Stimulated activated CD4-positive, alpha-beta T cell treated with anti-CD3 and anti-CD28 coated beads, TNF-alpha, amount 100 ng/mL, for 48 hours (primary cell): ENCODE results near the gene TPI1.
"Not testable (repeated sequence)": the region's sequence is repeated elsewhere in the genome, so short reads cannot be mapped to it uniquely, and the experiment has no call there.

ENCODE experiments used
- DNase-seq, 3 donors: peaks; one replicate each; pipeline ENCODE4 v3.0.0-alpha.2; 2020; ENCODE audit warnings: low read depth in 3 of 3

Gene TPI1

DNA sequence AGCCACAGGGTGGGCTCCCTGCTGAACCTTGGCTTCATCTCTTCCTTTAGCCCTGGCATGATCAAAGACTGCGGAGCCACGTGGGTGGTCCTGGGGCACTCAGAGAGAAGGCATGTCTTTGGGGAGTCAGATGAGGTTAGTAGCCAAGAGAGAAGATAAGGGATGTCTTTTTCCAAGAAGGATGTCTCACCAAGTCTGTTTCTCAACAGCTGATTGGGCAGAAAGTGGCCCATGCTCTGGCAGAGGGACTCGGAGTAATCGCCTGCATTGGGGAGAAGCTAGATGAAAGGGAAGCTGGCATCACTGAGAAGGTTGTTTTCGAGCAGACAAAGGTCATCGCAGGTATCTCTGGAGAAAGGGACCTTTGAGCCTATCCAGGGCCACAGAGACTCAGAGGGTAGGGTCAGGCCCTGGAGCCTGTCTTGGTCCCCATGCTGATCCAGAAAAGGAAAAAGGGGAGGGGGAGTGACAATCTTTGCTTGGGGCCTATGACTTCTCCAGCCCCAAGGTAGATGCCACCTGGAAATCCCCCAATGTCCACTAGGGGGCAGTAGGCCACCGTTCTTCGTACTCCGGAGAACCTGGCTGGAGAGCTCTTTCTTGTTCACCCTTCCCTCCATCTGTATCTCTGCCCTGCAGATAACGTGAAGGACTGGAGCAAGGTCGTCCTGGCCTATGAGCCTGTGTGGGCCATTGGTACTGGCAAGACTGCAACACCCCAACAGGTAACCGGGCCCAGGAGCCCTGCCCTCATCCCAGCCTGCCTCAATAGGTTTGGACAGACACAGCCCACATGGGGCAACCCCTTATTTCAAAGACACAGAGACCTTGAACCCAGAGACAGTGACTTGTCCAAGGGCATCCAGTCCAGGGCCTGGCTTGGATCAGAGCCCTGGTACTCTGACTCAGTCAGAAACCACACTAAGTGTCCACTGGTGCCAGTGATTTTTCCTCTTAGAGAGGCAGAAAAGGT is 2.0 kb downstream of the TPI1 start:
- peak; percentile 71 to 77 (median 77) for DNase-seq

GRCh38 chr12:6870304-6870703 is 3.0 kb downstream of the TPI1 start:
- not testable (repeated sequence) for DNase-seq

DNA sequence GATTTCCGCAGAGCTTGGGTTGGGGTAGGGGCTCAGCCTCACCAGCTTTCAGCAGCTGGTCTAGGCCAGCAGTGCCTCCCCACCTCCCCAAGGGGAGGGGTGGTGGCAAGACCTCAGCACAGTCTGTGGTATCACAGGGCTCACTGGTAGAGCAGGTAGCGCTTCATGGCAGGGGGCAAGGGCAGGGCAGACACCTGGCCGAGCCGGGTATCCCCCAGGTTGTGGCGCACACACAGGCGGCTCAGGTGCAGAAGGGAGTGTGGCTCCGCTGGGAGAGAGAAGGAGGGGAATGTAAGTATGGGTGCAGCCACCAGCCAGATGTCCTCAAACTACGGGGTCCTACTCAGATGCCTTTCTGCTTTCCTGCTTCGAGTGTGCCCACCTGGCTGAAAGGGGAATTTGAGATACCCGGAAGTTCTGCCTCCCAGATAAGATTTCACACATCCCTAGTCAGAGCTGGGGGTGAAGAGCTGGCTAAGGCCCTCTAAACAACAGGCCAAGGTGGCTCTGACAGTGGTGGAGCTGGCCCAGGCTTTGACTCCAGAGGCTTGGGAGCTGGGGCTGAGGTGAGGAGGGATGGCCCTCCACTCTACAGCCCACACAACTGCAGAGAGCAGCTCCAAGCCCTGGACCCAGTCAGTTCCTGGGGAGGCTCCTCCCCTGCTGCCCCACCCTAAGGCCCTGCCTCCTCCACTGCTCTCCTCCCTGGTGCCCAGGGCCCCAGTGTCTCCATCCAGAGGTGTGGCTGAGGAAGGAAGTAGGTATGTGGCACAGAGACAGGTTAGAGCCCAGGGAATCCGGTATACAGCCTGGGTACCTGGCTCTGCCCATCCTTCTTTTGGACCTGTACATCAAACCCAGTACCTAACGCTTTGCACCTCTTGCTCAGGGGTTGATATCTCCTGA is 4.0 kb downstream of the TPI1 start:
- DNase-seq, result peak in 1 of 3 donors; percentile 30

- DNase-seq, result peak; percentile 67 to 81 (median 69)
Measured at GRCh38 chr12:6872073-6873048, 5.0 kb downstream of the TPI1 start.

DNA sequence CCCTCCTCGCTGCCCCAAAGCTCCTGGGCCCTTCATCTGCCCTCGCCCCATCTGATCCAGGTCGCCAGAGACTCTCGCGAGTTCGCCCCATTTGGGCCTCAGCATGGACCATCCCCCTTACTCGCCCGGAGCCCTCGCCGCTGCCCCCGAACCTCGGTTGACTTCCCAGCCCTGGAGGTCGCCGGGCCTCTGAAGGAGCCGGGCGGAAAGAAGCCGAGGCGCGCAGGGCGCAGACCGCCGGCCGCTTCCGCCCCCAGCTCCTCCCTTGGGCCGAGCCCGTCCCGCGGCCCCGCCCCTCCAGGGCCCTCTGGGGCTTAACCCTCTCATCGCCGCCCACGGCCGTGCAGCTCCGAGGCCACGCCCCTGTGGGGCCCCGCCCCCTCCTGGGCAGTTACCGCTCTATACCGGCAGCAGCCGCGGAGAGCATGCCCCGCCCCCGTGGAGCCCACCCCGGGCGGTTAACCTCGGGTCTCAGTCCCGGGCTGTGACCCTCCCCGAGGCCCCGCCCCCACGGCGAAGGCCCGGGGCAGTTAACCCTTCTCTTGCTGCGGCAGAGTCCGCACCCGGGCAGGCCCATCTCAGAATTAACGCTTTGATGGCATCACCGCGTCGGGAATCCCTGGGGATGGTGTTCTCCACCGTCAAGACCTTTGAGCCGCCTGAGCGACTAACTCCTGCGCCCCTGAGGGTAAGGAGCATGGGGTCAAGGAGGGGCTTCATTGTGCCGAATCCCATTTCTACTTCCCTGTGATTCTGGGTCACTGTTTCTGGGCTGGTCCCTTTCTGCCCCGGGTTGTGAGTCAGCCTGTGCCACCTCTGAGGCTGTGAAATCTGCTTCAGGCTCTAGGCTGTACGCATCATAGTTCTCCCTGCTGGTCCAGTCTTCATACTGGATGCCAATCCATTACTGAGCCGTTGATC is 6.0 kb downstream of the TPI1 start, which contains the start of gene SPSB2:
TSS of gene SPSB2 (minus strand) at position 210 of the 921 bp plus-strand sequence. CDS start 402 bp downstream, outside the sequence.
- peak; percentile 97 to 99 (median 98) for DNase-seq

DNA sequence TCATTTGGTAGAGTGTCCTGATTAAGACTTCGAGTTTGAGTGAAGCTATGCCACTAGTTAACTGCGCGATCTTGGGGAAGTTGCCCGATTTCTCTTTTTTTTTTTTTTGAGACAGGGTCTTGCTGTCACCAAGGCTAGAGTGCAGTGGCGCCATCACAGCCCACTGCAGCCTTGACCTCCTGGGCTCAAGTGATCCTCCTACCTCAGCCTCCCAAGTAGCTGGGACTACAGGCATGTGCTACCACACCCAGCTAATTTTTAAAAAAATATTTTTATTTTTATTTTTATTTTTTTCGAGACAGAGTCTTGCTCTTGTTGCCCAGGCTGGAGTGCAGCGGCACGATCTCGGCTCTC is 6.7 kb downstream of the TPI1 start:
- not testable (repeated sequence) for DNase-seq

GRCh38 chr12:6879824-6880223 is 12.5 kb downstream of the TPI1 start:
- not testable (repeated sequence) for DNase-seq

DNA sequence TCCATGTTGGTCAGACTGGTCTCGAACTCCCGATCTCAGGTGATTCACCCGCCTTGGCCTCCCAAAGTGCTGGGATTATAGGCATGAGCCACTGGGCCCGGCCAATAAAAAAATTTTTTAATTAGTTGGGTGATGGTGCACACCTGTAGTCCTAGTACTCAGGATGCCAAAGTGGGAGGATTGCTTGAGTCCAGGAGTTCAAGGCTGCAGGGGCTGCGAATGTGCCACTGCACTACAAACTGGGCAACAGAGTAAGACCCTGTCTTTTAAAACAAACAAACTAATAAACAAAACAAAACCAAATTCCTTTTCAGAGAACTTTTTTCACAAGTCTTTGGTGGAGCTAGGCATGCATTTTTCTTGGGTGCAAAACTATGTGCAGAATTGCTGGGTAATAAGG is 15.9 kb downstream of the TPI1 start:
- no peak for DNase-seq

GRCh38 chr12:6883683-6884082 is 16.4 kb downstream of the TPI1 start:
- DNase-seq, result no peak

DNA sequence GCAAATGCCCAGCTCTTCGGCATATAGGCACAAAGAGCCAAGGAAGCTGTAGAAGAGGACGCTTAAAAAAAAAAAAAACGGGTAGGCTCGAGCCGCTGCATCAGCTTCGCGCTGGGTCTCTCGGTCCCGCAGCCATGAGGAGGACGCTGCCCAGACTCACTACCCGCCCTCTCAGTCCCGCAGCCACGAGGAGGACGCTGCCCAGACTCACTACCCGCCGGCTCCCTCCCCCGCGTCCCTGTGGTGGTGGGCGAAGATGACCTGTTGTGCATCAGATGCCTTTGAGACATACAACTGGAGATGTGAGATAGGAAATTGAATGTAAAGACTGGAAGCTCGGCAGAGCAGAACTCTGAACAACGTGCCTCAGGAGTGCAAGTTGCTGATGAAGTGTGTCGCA is 17.2 kb downstream of the TPI1 start:
- DNase-seq, result no peak

DNA sequence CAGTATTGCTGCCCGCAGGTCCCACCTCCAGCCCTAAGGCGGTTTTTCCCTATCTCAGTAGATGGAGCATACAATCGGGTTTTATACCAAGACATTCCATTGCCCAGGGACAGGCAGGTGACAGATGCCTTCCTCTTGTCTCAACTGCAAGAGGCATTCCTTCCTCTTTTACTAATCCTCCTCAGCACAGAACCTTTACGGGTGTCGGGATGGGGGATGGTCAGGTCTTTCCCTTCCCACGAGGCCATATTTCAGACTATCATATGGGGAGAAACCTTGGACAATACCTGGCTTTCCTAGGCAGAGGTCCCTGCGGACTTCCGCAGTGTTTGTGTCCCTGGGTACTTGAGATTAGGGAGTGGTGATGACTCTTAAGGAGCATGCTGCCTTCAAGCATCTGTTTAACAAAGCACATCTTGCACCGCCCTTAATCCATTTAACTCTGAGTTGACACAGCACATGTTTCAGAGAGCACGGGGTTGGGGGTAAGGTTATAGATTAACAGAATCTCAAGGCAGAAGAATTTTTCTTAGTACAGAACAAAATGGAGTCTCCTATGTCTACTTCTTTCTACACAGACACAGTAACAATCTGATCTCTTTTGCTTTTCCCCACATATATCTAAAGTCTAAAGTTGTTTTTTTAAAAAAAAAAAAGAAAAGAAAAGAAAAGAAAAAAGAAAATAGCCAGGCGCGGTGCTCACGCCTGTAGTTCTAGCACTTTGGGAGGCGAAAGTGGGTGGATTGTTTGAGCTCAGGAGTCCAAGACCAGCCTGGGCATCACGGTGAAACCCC is 19.1 kb downstream of the TPI1 start:
- DNase-seq, result not testable (repeated sequence)

DNA sequence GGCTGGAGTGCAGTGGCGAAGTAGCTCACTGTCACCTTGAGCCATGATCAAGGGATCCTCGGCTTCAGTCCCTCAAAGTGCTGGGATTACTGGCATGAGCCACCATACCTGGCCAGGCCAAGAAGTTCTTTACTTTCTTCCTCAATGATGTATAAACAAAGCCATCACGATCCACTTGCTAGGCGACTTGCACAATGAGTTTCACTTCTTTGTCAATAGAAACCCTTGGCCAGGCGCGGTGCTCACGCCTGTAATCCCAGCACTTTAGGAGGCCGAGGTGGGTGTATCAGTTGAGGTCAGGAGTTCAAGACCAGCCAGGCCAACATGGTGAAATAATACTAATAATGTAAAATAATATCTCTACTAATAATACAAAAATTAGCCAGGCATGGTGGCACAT is 20.1 kb downstream of the TPI1 start:
- no peak for DNase-seq

DNA sequence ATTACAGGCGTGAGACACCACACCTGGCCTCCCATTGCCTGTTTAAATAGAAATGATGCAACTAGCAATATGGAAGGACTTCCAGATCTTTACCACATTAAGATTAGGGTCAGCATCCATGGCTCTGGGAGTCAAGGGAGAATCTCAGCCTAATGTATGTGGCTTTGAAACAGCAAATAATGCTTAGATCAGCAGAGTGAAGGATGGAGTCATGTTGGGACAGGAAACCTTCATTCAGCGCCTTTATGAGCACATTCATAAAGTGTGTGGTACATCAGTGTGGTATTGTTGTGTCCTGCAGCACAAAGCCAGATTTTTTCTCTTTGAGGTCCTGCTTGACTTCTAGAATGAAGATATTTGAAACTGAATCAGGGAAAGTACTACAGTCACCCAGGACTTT is 21.0 kb downstream of the TPI1 start:
- DNase-seq, result no peak

DNA sequence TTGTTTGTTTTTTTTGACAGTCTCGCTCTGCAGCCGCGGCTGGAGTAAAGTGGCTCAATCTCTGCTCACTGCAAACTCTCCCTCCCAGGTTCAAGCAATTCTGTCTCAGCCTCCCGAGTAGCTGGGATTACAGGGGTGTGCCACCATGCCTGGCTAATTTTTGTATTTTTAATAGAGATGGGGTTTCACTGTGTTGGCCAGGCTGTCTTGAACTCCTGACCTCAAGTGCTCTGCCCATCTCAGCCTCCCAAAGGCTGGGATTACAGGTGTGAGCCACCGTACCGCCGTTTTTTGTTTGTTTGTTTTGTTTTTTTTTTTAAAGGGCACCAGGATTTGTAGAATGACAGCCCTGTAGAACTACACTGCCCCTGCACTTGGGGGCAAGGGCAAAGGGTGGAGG is 21.5 kb downstream of the TPI1 start:
- not testable (repeated sequence) for DNase-seq

DNA sequence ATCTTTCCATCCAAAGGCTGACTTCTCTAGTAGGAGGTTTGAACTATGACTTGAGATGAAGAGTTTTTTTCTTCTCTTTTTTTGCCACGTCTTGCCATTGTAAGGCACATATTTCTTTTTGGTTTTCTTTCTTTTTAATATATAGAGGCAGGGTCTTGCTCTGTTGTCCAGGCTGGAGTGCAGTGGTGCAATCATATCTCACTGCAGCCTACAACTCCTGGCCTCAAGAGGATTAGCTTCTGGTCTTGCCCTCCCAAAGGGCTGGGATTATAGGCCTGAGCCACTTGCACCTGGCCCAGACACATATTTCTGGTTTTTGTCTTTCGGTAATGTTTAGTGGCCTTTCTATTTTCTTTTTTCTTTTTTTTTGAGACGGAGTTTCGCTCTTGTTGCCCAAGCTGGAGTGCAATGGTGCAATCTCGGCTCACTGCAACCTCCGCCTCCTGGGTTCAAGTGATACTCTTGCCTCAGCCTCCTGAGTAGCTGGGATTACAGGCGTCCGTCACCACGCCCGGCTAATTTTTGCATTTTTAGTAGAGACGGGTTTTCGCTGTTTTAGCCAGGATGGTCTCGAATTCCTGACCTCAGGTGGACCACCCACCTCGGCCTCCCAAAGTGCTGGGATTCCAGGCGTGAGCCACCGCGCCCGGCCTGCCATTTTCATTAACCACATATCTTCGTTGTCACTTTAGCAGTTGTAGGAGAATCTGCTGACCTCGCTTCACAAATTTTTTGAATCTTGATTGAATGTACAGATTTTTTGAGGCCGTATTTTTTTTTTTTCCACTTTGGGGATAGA is 22.6 kb downstream of the TPI1 start:
- DNase-seq, result not testable (repeated sequence)

GRCh38 chr12:6890789-6891645 is 23.7 kb downstream of the TPI1 start:
- peak; percentile 96 to 99 (median 99) for DNase-seq

GRCh38 chr12:6891646-6892001 is 24.3 kb downstream of the TPI1 start:
- no peak for DNase-seq
